Measurements from ENCODE around the gene MSLN.
A peak's percentile ranks its signal among the peaks of the same experiment; 100 is the strongest.
"Not testable (repeated sequence)": the region's sequence is repeated elsewhere in the genome, so short reads cannot be mapped to it uniquely, and the experiment has no call there.

The MSLN gene

GRCh38 chr16:712740-713250 lies 47.7 kb upstream of the MSLN start:
- H3F3A ChIP-seq (ENCODE audit: insufficient read depth, low read length); H3K9me2 ChIP-seq (ENCODE audit: low read depth, low read length); H3K9ac ChIP-seq (ENCODE audit: low read length); H3K27ac ChIP-seq (ENCODE audit: low read depth, low read length, poor library complexity, severe bottlenecking); H3K36me3 ChIP-seq (ENCODE audit: insufficient read depth, low read length); H4K20me1 ChIP-seq (ENCODE audit: insufficient read depth, low read length); H3K79me2 ChIP-seq (ENCODE audit: insufficient read depth, low read length); H2AFZ ChIP-seq (ENCODE audit: low read length); H3K4me2 ChIP-seq (ENCODE audit: low read length); H3K9me3 ChIP-seq (ENCODE audit: low read length); H3K4me3 ChIP-seq (ENCODE audit: low read depth, low read length, poor library complexity, severe bottlenecking): not testable (repeated sequence)
- peak; percentile 35 for TF ChIP-seq CTCF (IDR thresholded peaks at IDR 0.05; ENCODE audit: low read length)
- H3K27me3 ChIP-seq (ENCODE audit: insufficient read depth, low read length) = peaks cover 22% of the 10 kb centered on the region
- H3K4me1 ChIP-seq (ENCODE audit: insufficient read depth, low read length, severe bottlenecking) = peaks cover 15% of the 10 kb centered on the region

- no peak for TF ChIP-seq CTCF (IDR thresholded peaks at IDR 0.05; ENCODE audit: low read length)
- TF ChIP-seq EZH2 (IDR thresholded peaks at IDR 0.05; ENCODE audit: borderline replicate concordance, low read length) = no peak
- H3K27ac ChIP-seq (ENCODE audit: low read depth, low read length, poor library complexity, severe bottlenecking) = no peak overlapping the region
- no peak overlapping the region for H3K4me2 ChIP-seq (ENCODE audit: low read length)
- H3K36me3 ChIP-seq (ENCODE audit: insufficient read depth, low read length) = no peaks in the 10 kb centered on the region
- H3K9ac ChIP-seq (ENCODE audit: low read length) = no peak overlapping the region
- no peaks in the 10 kb centered on the region for H3K9me2 ChIP-seq (ENCODE audit: low read depth, low read length)
- peaks cover 15% of the 10 kb centered on the region for H3K4me1 ChIP-seq (ENCODE audit: insufficient read depth, low read length, severe bottlenecking)
- H3K9me3 ChIP-seq (ENCODE audit: low read length) = no peaks in the 10 kb centered on the region
- H3K4me3 ChIP-seq (ENCODE audit: low read depth, low read length, poor library complexity, severe bottlenecking) = no peak overlapping the region
- no peaks in the 10 kb centered on the region for H3F3A ChIP-seq (ENCODE audit: insufficient read depth, low read length)
- no peaks in the 10 kb centered on the region for H4K20me1 ChIP-seq (ENCODE audit: insufficient read depth, low read length)
- H2AFZ ChIP-seq (ENCODE audit: low read length) = no peak overlapping the region
- H3K79me2 ChIP-seq (ENCODE audit: insufficient read depth, low read length) = no peaks in the 10 kb centered on the region
- peaks cover 23% of the 10 kb centered on the region for H3K27me3 ChIP-seq (ENCODE audit: insufficient read depth, low read length)
Observed at GRCh38 chr16:714079-714478, 46.5 kb upstream of the MSLN start.

- TF ChIP-seq EZH2 (IDR thresholded peaks at IDR 0.05; ENCODE audit: borderline replicate concordance, low read length) = no peak
- H3K4me2 ChIP-seq (ENCODE audit: low read length) = peak within 1 kb of the TSS; percentile 78
- H3K9ac ChIP-seq (ENCODE audit: low read length) = no peak within 1 kb of the TSS; the same call in 1 of the 2 replicates
- no peaks in the 10 kb centered on the region for H3K9me3 ChIP-seq (ENCODE audit: low read length)
- no peaks in the 10 kb centered on the region for H4K20me1 ChIP-seq (ENCODE audit: insufficient read depth, low read length)
- H3K27ac ChIP-seq (ENCODE audit: low read depth, low read length, poor library complexity, severe bottlenecking) = no peak within 1 kb of the TSS
- H3K79me2 ChIP-seq (ENCODE audit: insufficient read depth, low read length) = no peaks in the 10 kb centered on the region
- H3K4me1 ChIP-seq (ENCODE audit: insufficient read depth, low read length, severe bottlenecking) = peaks cover 17% of the 10 kb centered on the region
- no peaks in the 10 kb centered on the region for H3K9me2 ChIP-seq (ENCODE audit: low read depth, low read length)
- peaks cover 23% of the 10 kb centered on the region for H3K27me3 ChIP-seq (ENCODE audit: insufficient read depth, low read length)
- no peaks in the 10 kb centered on the region for H3K36me3 ChIP-seq (ENCODE audit: insufficient read depth, low read length)
- H3F3A ChIP-seq (ENCODE audit: insufficient read depth, low read length) = no peaks in the 10 kb centered on the region
- peak within 1 kb of the TSS; percentile 57 for H3K4me3 ChIP-seq (ENCODE audit: low read depth, low read length, poor library complexity, severe bottlenecking)
- H2AFZ ChIP-seq (ENCODE audit: low read length) = no peak within 1 kb of the TSS
Observed at GRCh38 chr16:714558-715476, 45.7 kb upstream of the MSLN start, which contains the start of gene METRN. TSS of gene METRN (plus strand) at chr16:715118. CDS start at chr16:715290, 172 bp downstream.

Measured in OCI-LY1 (cell line).